GM23248 (cell line): ENCODE data around the gene MFSD11. TPM values are rescaled to one million over a fixed set of nuclear protein-coding genes. Genes with fewer than 3 reads are reported as not detected.
A peak's percentile ranks its signal among the peaks of the same experiment; 100 is the strongest.

Experiments
- DNase-seq: peaks from one replicate; pipeline ENCODE4 v3.0.0-alpha.2; 2015
- H2AFZ ChIP-seq: fragments of 200-600 bp; sonication (generic); 2 replicates; pipeline ENCODE4 v1.6.1; 2016; ENCODE audit warnings: antibody characterized with exemption
- H3F3A ChIP-seq: fragments of 200-600 bp; sonication (generic); 2 replicates; pipeline ENCODE4 v1.6.1; 2016; ENCODE audit warnings: mild to moderate bottlenecking, antibody characterized with exemption, mixed run types; ENCODE audit not compliant: insufficient read depth
- H3K27ac ChIP-seq: fragments of 200-600 bp; sonication (generic); 2 replicates; pipeline ENCODE4 v1.5.1; 2016; ENCODE audit warnings: mild to moderate bottlenecking
- H3K27me3 ChIP-seq: fragments of 200-600 bp; sonication (generic); replicated peaks from 2 replicates; pipeline ENCODE4 v1.6.1; 2016; ENCODE audit warnings: mild to moderate bottlenecking; ENCODE audit not compliant: insufficient read depth
- H3K36me3 ChIP-seq: fragments of 200-600 bp; sonication (generic); 2 replicates; pipeline ENCODE4 v1.6.1; 2016; ENCODE audit warnings: low read depth, mild to moderate bottlenecking
- H3K4me1 ChIP-seq: fragments of 200-600 bp; sonication (generic); 2 replicates; pipeline ENCODE4 v1.6.1; 2016; ENCODE audit warnings: mild to moderate bottlenecking; ENCODE audit not compliant: insufficient read depth
- H3K4me2 ChIP-seq: fragments of 200-600 bp; sonication (generic); one replicate; pipeline ENCODE4 v1.6.1; 2016; ENCODE audit warnings: mild to moderate bottlenecking; ENCODE audit not compliant: unreplicated experiment
- H3K4me3 ChIP-seq: fragments of 200-600 bp; sonication (generic); 2 replicates; pipeline ENCODE4 v1.5.1; 2016; ENCODE audit warnings: mild to moderate bottlenecking
- H3K79me2 ChIP-seq: fragments of 200-600 bp; sonication (generic); 2 replicates; pipeline ENCODE4 v1.6.1; 2016; ENCODE audit warnings: mild to moderate bottlenecking; ENCODE audit not compliant: insufficient read depth
- H3K9ac ChIP-seq: fragments of 200-600 bp; sonication (generic); 2 replicates; pipeline ENCODE4 v1.6.1; 2016; ENCODE audit warnings: mild to moderate bottlenecking
- H3K9me2 ChIP-seq: fragments of 200-600 bp; sonication (generic); 2 replicates; pipeline ENCODE4 v1.6.1; 2016; ENCODE audit warnings: mixed run types, mild to moderate bottlenecking, moderate library complexity; ENCODE audit not compliant: insufficient read depth
- H3K9me3 ChIP-seq: fragments of 200-600 bp; sonication (generic); one replicate; pipeline ENCODE4 v1.6.1; 2017; ENCODE audit warnings: low read depth
- H4K20me1 ChIP-seq: fragments of 200-600 bp; sonication (generic); 2 replicates; pipeline ENCODE4 v1.6.0; 2016; ENCODE audit not compliant: insufficient read depth
- EZH2 ChIP-seq: fragments of 200-600 bp; sonication (generic); IDR thresholded peaks from 2 replicates; pipeline ENCODE4 v1.6.1; 2018; ENCODE audit warnings: antibody characterized with exemption, mild to moderate bottlenecking; ENCODE audit not compliant: insufficient read depth, poor library complexity, severe bottlenecking
- EZH2phosphoT487 ChIP-seq: fragments of 200-600 bp; sonication (generic); IDR thresholded peaks from 2 replicates; pipeline ENCODE4 v1.6.1; 2018; ENCODE audit warnings: antibody characterized with exemption, moderate library complexity, mild to moderate bottlenecking, low read depth; ENCODE audit not compliant: insufficient read depth
- WGBS, 2 experiments: methylation state at CpG; one replicate each; pipeline ENCODE4 v1.1.6; 2015 to 2017; ENCODE audit warnings: low lambda C conversion rate in 2 of 2, low coverage in 1 of 2; ENCODE audit errors: missing lambda C conversion rate in 2 of 2; 5-methylcytosine and 5-hydroxymethylcytosine counted together
- in situ Hi-C: fragments of 300-500 bp; cut with MboI; formaldehyde crosslinking; loops from 2 replicates; pipeline ENCODE4 v1.15.0; 2020
- microRNA counts: library from miRNA; unstranded; fragments of <30 nt; microRNA quantifications from one replicate; lab custom pipeline; 2016
- microRNA-seq: library from miRNA; unstranded; fragments of <30 nt; microRNA quantifications from one replicate; pipeline ENCODE4, GENCODE V29; 2016; ENCODE audit warnings: borderline number of aligned reads
- polyA plus RNA-seq: library from polyadenylated mRNA; unstranded; fragments of >200 nt; fragmentation: Nextera tagmentation; extraction: Ambion mirVana; gene quantifications from 2 replicates; pipeline ENCODE4 v1.2.1, GENCODE V29; 2016
- small RNA-seq: library from RNA; depleted of rRNA; stranded (forward); fragments of <200 nt; gene quantifications from one replicate; pipeline ENCODE3, GENCODE V24; 2014; ENCODE audit warnings: low read depth, low replicate concordance
- total RNA-seq: library from RNA; depleted of rRNA; stranded (reverse); fragments of >200 nt; shearing (Covaris generic); gene quantifications from 2 replicates; pipeline ENCODE4 v1.2.3, GENCODE V29; 2014; rRNA removed

The MFSD11 gene
- total and polyA plus RNA-seq, 2 experiments from 2014 or later: 24.2 to 29.8 TPM

- no peak for DNase-seq
- Histone ChIP-seq H3K27me3 (no peaks in the 10 kb centered on the region; the same call in 1 of the 2 replicates), H3K4me2 (no peak overlapping the region), H3K36me3 (no peaks in the 10 kb centered on the region), H2AFZ (no peak overlapping the region), H3K4me3 (no peak overlapping the region), H3K79me2 (no peaks in the 10 kb centered on the region), H3K27ac (no peak overlapping the region), H4K20me1 (no peaks in the 10 kb centered on the region), H3K9me3 (no peaks in the 10 kb centered on the region), H3K9me2 (no peaks in the 10 kb centered on the region), H3F3A (no peaks in the 10 kb centered on the region), H3K4me1 (no peaks in the 10 kb centered on the region), H3K9ac (no peak overlapping the region)
- WGBS, 2 experiments: 63 to 68% methylated on average over 12 of the region's 12 CpGs
- TF ChIP-seq EZH2phosphoT487 (no peak), EZH2 (no peak)
- in situ Hi-C loops: no loop called here
Measured at GRCh38 chr17:76824093-76824492, 86.2 kb downstream of the MFSD11 start.

- H4K20me1 ChIP-seq: no peaks in the 10 kb centered on the region
Measured at GRCh38 chr17:76826330-76827068, 88.6 kb downstream of the MFSD11 start.

DNA sequence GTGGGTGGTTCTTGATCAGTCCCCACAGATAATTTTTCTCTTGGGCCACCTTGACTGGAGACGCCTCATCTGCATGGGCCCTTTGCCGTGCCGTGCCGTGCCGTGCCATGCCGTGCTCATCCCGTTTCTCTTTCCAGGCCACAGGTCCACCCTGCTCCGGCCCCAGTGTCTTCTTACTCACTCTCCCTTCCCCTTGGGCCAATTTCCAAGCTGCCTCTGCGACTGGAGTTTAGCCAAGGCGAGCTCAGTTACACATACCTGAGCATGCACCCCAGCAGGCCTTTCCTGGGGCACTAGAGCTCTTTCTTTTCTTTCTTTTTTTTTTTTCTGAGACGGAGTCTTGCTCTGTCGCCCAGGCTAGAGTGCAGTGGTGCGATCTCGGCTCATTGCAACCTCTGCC is 89.8 kb downstream of the MFSD11 start:
- no peak overlapping the region for H3K4me3 ChIP-seq
- 66 to 75% methylated on average over 12 to 14 of the region's 14 CpGs for WGBS, 2 experiments
- no peak overlapping the region for H2AFZ ChIP-seq
- no peaks in the 10 kb centered on the region for H3K9me2 ChIP-seq
- H3K27me3 ChIP-seq: 0 out of 2 replicates have a peak, but pooled peaks cover 7% of the 10 kb centered on the region
- no peak overlapping the region for H3K27ac ChIP-seq
- H3K4me1 ChIP-seq: no peaks in the 10 kb centered on the region
- in situ Hi-C loops: no loop called here
- H3K9ac ChIP-seq: no peak overlapping the region
- H3K4me2 ChIP-seq: no peak overlapping the region
- DNase-seq: no peak
- no peaks in the 10 kb centered on the region for H4K20me1 ChIP-seq
- H3K79me2 ChIP-seq: no peaks in the 10 kb centered on the region
- H3K9me3 ChIP-seq: no peaks in the 10 kb centered on the region
- no peaks in the 10 kb centered on the region for H3F3A ChIP-seq
- TF ChIP-seq EZH2 (no peak), EZH2phosphoT487 (no peak)
- no peaks in the 10 kb centered on the region for H3K36me3 ChIP-seq

More at GRCh38 chr17:76826330-76827068, 88.6 kb downstream of the MFSD11 start:
- Histone ChIP-seq H3K27ac (no peak overlapping the region), H3K9me2 (no peaks in the 10 kb centered on the region), H3K9me3 (no peaks in the 10 kb centered on the region), H3K36me3 (no peaks in the 10 kb centered on the region), H3F3A (no peaks in the 10 kb centered on the region), H3K4me3 (no peak overlapping the region), H3K9ac (no peak overlapping the region), H3K4me1 (no peaks in the 10 kb centered on the region), H3K27me3 (0 out of 2 replicates have a peak, but pooled peaks cover 7% of the 10 kb centered on the region), H3K79me2 (no peaks in the 10 kb centered on the region), H2AFZ (no peak overlapping the region), H3K4me2 (no peak overlapping the region)
- in situ Hi-C loops: no loop called here
- WGBS, 2 experiments: 63 to 64% methylated on average over 24 of the region's 24 CpGs
- TF ChIP-seq EZH2 (no peak), EZH2phosphoT487 (no peak)
- DNase-seq: no peak

MicroRNA genes within 50 kb of the gene (microRNA counts, 767-probe panel; counts per million panel counts)
- microRNA hsa-miR-636 (lab: Ali Mortazavi, UCI): 447 counts per million, percentile 86 among the panel's probes with 10 or more counts

Small RNA genes lying within 50 kb of the gene (microRNA-seq; reads per million reads assigned to microRNA genes)
- gene MIR636: 3.1 reads per million

Small RNA genes lying within 50 kb of the gene (small RNA-seq; reads per million reads assigned to genes)
- gene AC005837.3 (not detected), gene RF02271 (not detected), gene RNU6-97P (not detected), gene RNY4P36 (1.1 reads per million, percentile 45 among the genes with 10 or more reads in this experiment)

Other genes with a start within 250 kb of the MFSD11 start
- 8.9 and 10.0 TPM in 2 replicates for gene RHBDF2, start 236.7 kb upstream of the MFSD11 start, total RNA-seq
- 12.7 and 12.9 TPM in 2 replicates for gene RHBDF2, start 236.7 kb upstream of the MFSD11 start, polyA plus RNA-seq
- gene CYGB, start 200.4 kb upstream of the MFSD11 start, total RNA-seq: 6.3 and 8.3 TPM in 2 replicates
- 1.1 and 1.6 TPM in 2 replicates for gene CYGB, start 200.4 kb upstream of the MFSD11 start, polyA plus RNA-seq
- 1.5 and 3.4 TPM in 2 replicates for gene PRCD, start 198.1 kb upstream of the MFSD11 start, total RNA-seq
- gene PRCD, start 198.1 kb upstream of the MFSD11 start, polyA plus RNA-seq: 0.43 and 0.93 TPM in 2 replicates
- gene ST6GALNAC2, start 152.3 kb upstream of the MFSD11 start, total RNA-seq: 0.65 and 1.4 TPM in 2 replicates
- gene ST6GALNAC2, start 152.3 kb upstream of the MFSD11 start, polyA plus RNA-seq: 0.96 and 1.0 TPM in 2 replicates
- gene ST6GALNAC1, start 94.4 kb upstream of the MFSD11 start, total RNA-seq: not detected in 2 replicates
- not detected in 2 replicates for gene ST6GALNAC1, start 94.4 kb upstream of the MFSD11 start, polyA plus RNA-seq
- gene MXRA7, start 27.2 kb upstream of the MFSD11 start, total RNA-seq: 483 and 625 TPM in 2 replicates
- gene MXRA7, start 27.2 kb upstream of the MFSD11 start, polyA plus RNA-seq: 46.8 and 48.0 TPM in 2 replicates
- gene JMJD6, start 11.5 kb upstream of the MFSD11 start, total RNA-seq: 19.0 and 33.3 TPM in 2 replicates
- gene JMJD6, start 11.5 kb upstream of the MFSD11 start, polyA plus RNA-seq: 40.0 and 41.5 TPM in 2 replicates
- gene METTL23, start 11.3 kb upstream of the MFSD11 start, total RNA-seq: 22.5 and 35.6 TPM in 2 replicates
- gene METTL23, start 11.3 kb upstream of the MFSD11 start, polyA plus RNA-seq: 49.9 and 54.8 TPM in 2 replicates
- 147 and 165 TPM in 2 replicates for gene SRSF2, start 788 bp upstream of the MFSD11 start, total RNA-seq
- 116 and 123 TPM in 2 replicates for gene SRSF2, start 788 bp upstream of the MFSD11 start, polyA plus RNA-seq
- gene MGAT5B, start 130.3 kb downstream of the MFSD11 start, total RNA-seq: 0.11 TPM in 1 of 2 replicates, not detected in the other
- 0.16 TPM in 1 of 2 replicates, not detected in the other for gene MGAT5B, start 130.3 kb downstream of the MFSD11 start, polyA plus RNA-seq